Measurements from ENCODE around the gene COG3.

Gene COG3

GRCh38 chr13:45584816-45585215 is 120.1 kb downstream of the COG3 start:
- H3K27ac ChIP-seq (ENCODE audit: low read length), result no peak overlapping the region
- H3K9ac ChIP-seq (ENCODE audit: low read length in 2 of 2), result no peak overlapping the region
- H3K9me3 ChIP-seq (ENCODE audit: control insufficient read depth in 2 of 2, low read length in 2 of 2), result no peaks in the 10 kb centered on the region
- no peaks in the 10 kb centered on the region for H3K4me1 ChIP-seq (ENCODE audit: control insufficient read depth, insufficient read depth, low read length)
- no peaks in the 10 kb centered on the region for H3K36me3 ChIP-seq (ENCODE audit: control insufficient read depth in 2 of 2, insufficient read depth in 2 of 2, low read length in 2 of 2)
- H3K4me3 ChIP-seq (ENCODE audit: low read length in 2 of 2), result no peak overlapping the region
- no peaks in the 10 kb centered on the region for H3K27me3 ChIP-seq (ENCODE audit: control insufficient read depth in 1 of 2, insufficient read depth in 2 of 2, low read length in 2 of 2)
